ENCODE results near the gene CPM. TPM values are rescaled to one million over a fixed set of nuclear protein-coding genes. Genes with fewer than 3 reads are reported as not detected.
"Not testable (repeated sequence)": the region's sequence is repeated elsewhere in the genome, so short reads cannot be mapped to it uniquely, and the experiment has no call there.

CPM gene
- polyA plus RNA-seq, 3 donors = 8.4 to 32.4 (median 26.2) TPM

DNA sequence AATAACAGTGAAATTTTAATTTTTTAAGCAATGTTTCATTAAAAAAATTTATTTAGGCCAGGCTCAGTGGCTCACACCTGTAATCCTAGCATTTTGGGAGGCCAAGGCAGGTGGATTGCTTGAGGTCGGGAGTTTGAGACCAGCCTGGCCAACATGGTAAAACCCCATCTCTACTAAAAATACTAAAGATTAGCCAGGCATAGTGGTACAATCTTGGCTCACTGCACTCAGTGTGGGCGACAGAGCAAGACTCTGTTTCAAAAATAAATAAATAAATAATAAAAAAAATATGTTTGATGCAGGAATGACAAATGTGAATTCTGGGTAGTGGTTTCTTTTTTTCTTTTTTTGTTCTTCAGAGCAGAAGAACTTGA is 130.6 kb downstream of the CPM start:
- H4K20me1 ChIP-seq (ENCODE audit: insufficient read depth, low read length); H3K4me1 ChIP-seq (ENCODE audit: control insufficient read depth in 1 of 2, insufficient read depth in 2 of 2, low read length in 2 of 2); intact Hi-C loops (cut with micrococcal nuclease); H3K27me3 ChIP-seq (ENCODE audit: control insufficient read depth in 2 of 2, insufficient read depth in 2 of 2, low read length in 2 of 2); H3K9me3 Mint-ChIP-seq; H3K9me3 ChIP-seq (replicated peaks in 1 of 2; ENCODE audit: control insufficient read depth in 1 of 2, insufficient read depth in 1 of 2, low read length in 2 of 2); H3K36me3 ChIP-seq (replicated peaks in 1 of 2; ENCODE audit: control insufficient read depth in 1 of 2, insufficient read depth in 2 of 2, low read length in 2 of 2); DNase-seq; H3K79me2 ChIP-seq (ENCODE audit: insufficient read depth, low read length); H2AFZ ChIP-seq (ENCODE audit: insufficient read depth, low read depth, low read length, poor library complexity, severe bottlenecking); H3K4me3 ChIP-seq (replicated peaks in 1 of 3; ENCODE audit: low read depth in 2 of 3, low read length in 3 of 3); H3K9ac ChIP-seq (ENCODE audit: insufficient read depth, low read length, poor library complexity, severe bottlenecking); H3K4me1 Mint-ChIP-seq; H3K36me3 Mint-ChIP-seq; H3K4me3 Mint-ChIP-seq; H3K27ac ChIP-seq (ENCODE audit: low read depth in 1 of 2, low read length in 2 of 2); H3K27ac Mint-ChIP-seq; H3K4me2 ChIP-seq (replicated peaks; ENCODE audit: extremely low read depth, low read length, poor library complexity, severe bottlenecking); H3K27me3 Mint-ChIP-seq (ENCODE audit: low read depth in 3 of 3): not testable (repeated sequence)
- WGBS (ENCODE audit: insufficient coverage) = no CpG with 5 or more reads among the region's 2 CpGs

Small RNA genes within 50 kb of the gene (small RNA-seq; reads per million reads assigned to genes)
- gene AC025423.5 (ENCODE audit: insufficient read length, low read depth) = not detected
- gene RNU7-4P (ENCODE audit: insufficient read length, low read depth) = not detected

Other genes with a start within 250 kb of the CPM start
- 10 to 100 TPM in 2 of 3 donors, 1 to 10 TPM in 1; 6.7 to 20.5 (median 10.7) TPM for gene NUP107, start 246.2 kb downstream of the CPM start, polyA plus RNA-seq
- 10 to 100 TPM in 2 of 3 donors, 1 to 10 TPM in 1; 4.3 to 12.4 (median 10.9) TPM for gene SLC35E3, start 187.0 kb downstream of the CPM start, polyA plus RNA-seq
- gene MDM2, start 125.0 kb downstream of the CPM start, polyA plus RNA-seq = 10 to 100 TPM; 16.2 to 39.9 (median 27.6) TPM